ENCODE measurements around the gene NOTCH4. TPM values are rescaled to one million over a fixed set of nuclear protein-coding genes. Genes with fewer than 3 reads are reported as not detected.

NOTCH4 gene
- total and polyA plus RNA-seq, 9 of the 15 experiments (the other 6 are each of a cell fraction or from before 2014, with no cell fraction given): 0.24 to 4.3 (median 1.7) TPM

- peak; percentile 70 for TF ChIP-seq CEBPB (tag; IDR thresholded peaks at IDR 0.05)
- TF ChIP-seq HNRNPUL1 (IDR thresholded peaks at IDR 0.05; ENCODE audit: low read length): no peak
- TF ChIP-seq ZC3H8 (IDR thresholded peaks at IDR 0.05): no peak
- no peak for TF ChIP-seq PHB (CRISPR knock-in tag; IDR thresholded peaks at IDR 0.05)
- TF ChIP-seq ARHGAP35 (IDR thresholded peaks at IDR 0.05; ENCODE audit: partially characterized antibody): no peak
These were observed 77.6 kb downstream of the NOTCH4 start (continued) for GRCh38 chr6:32146287-32146686.

Small RNAs within 50 kb of the gene (microRNA-seq; reads per million reads assigned to microRNA genes)
- 0.91 reads per million, percentile 4 among the genes with 10 or more reads in this experiment for gene MIR6721 (ENCODE audit: borderline microRNAs expressed)
- not detected for gene MIR6833 (ENCODE audit: borderline microRNAs expressed)

Small RNAs within 50 kb of the gene (small RNA-seq; reads per million reads assigned to genes)
- gene AL662884.1 (not detected), gene MIR6833 (not detected)

Other genes starting within 250 kb of the NOTCH4 start
Only the 7 nearest of the 17 such genes appear.
- gene PPT2, start 69.9 kb downstream of the NOTCH4 start, total RNA-seq (2014; rRNA removed): 69.9 and 296 TPM in 2 replicates
- gene PPT2, start 69.9 kb downstream of the NOTCH4 start, total RNA-seq (2014; rRNA removed; fragmentation: Illumina TruSeq; extraction: Trizol): 42.5 and 43.7 TPM in 2 replicates
- gene PPT2, start 69.9 kb downstream of the NOTCH4 start, total RNA-seq (2015; rRNA removed; fragmentation: Illumina TruSeq; extraction: Trizol): 44.1 and 45.6 TPM in 2 replicates
- 83.2 and 83.4 TPM in 2 replicates for gene PPT2, start 69.9 kb downstream of the NOTCH4 start, total RNA-seq (2021)
- gene PPT2, start 69.9 kb downstream of the NOTCH4 start, polyA plus RNA-seq (2011; rRNA removed): 75.8 and 76.6 TPM in 2 replicates
- 92.6 and 98.8 TPM in 2 replicates for gene PPT2, start 69.9 kb downstream of the NOTCH4 start, polyA plus RNA-seq (2014; fragmentation: Illumina TruSeq; extraction: Trizol)
- gene PPT2, start 69.9 kb downstream of the NOTCH4 start, polyA plus RNA-seq (2014; fragmentation: Nextera tagmentation; extraction: Ambion mirVana): 10 to 100 TPM; 27.4 to 41.6 TPM
- 86.4 and 95.1 TPM in 2 replicates for gene PPT2, start 69.9 kb downstream of the NOTCH4 start, polyA plus RNA-seq (2014; rRNA removed)
- 14.2 and 20.9 TPM in 2 replicates for gene EGFL8, start 59.5 kb downstream of the NOTCH4 start, total RNA-seq (2014; rRNA removed)
- 10.0 and 12.1 TPM in 2 replicates for gene EGFL8, start 59.5 kb downstream of the NOTCH4 start, total RNA-seq (2014; rRNA removed; fragmentation: Illumina TruSeq; extraction: Trizol)
- 13.3 and 15.5 TPM in 2 replicates for gene EGFL8, start 59.5 kb downstream of the NOTCH4 start, total RNA-seq (2015; rRNA removed; fragmentation: Illumina TruSeq; extraction: Trizol)
- gene EGFL8, start 59.5 kb downstream of the NOTCH4 start, total RNA-seq (2021): 21.7 and 26.0 TPM in 2 replicates
- gene EGFL8, start 59.5 kb downstream of the NOTCH4 start, polyA plus RNA-seq (2011; rRNA removed): 14.8 and 17.9 TPM in 2 replicates
- 19.1 and 26.3 TPM in 2 replicates for gene EGFL8, start 59.5 kb downstream of the NOTCH4 start, polyA plus RNA-seq (2014; fragmentation: Illumina TruSeq; extraction: Trizol)
- 1 to 10 TPM; 2.2 to 2.8 TPM for gene EGFL8, start 59.5 kb downstream of the NOTCH4 start, polyA plus RNA-seq (2014; fragmentation: Nextera tagmentation; extraction: Ambion mirVana)
- 39.8 and 47.4 TPM in 2 replicates for gene EGFL8, start 59.5 kb downstream of the NOTCH4 start, polyA plus RNA-seq (2014; rRNA removed)
- 69.4 and 115 TPM in 2 replicates for gene AGPAT1, start 48.0 kb downstream of the NOTCH4 start, total RNA-seq (2014; rRNA removed)
- 45.4 and 51.9 TPM in 2 replicates for gene AGPAT1, start 48.0 kb downstream of the NOTCH4 start, total RNA-seq (2014; rRNA removed; fragmentation: Illumina TruSeq; extraction: Trizol)
- gene AGPAT1, start 48.0 kb downstream of the NOTCH4 start, total RNA-seq (2015; rRNA removed; fragmentation: Illumina TruSeq; extraction: Trizol): 53.2 and 54.1 TPM in 2 replicates
- gene AGPAT1, start 48.0 kb downstream of the NOTCH4 start, total RNA-seq (2021): 107 and 109 TPM in 2 replicates
- gene AGPAT1, start 48.0 kb downstream of the NOTCH4 start, polyA plus RNA-seq (2011; rRNA removed): 78.7 and 138 TPM in 2 replicates
- 165 and 176 TPM in 2 replicates for gene AGPAT1, start 48.0 kb downstream of the NOTCH4 start, polyA plus RNA-seq (2014; fragmentation: Illumina TruSeq; extraction: Trizol)
- gene AGPAT1, start 48.0 kb downstream of the NOTCH4 start, polyA plus RNA-seq (2014; fragmentation: Nextera tagmentation; extraction: Ambion mirVana): 10 to 100 TPM; 37.9 to 43.6 TPM
- gene AGPAT1, start 48.0 kb downstream of the NOTCH4 start, polyA plus RNA-seq (2014; rRNA removed): 78.2 and 78.4 TPM in 2 replicates
- gene RNF5, start 45.7 kb downstream of the NOTCH4 start, total RNA-seq (2014; rRNA removed): 129 and 156 TPM in 2 replicates
- gene RNF5, start 45.7 kb downstream of the NOTCH4 start, total RNA-seq (2014; rRNA removed; fragmentation: Illumina TruSeq; extraction: Trizol): 123 and 128 TPM in 2 replicates
- gene RNF5, start 45.7 kb downstream of the NOTCH4 start, total RNA-seq (2015; rRNA removed; fragmentation: Illumina TruSeq; extraction: Trizol): 99.1 and 110 TPM in 2 replicates
- 149 and 154 TPM in 2 replicates for gene RNF5, start 45.7 kb downstream of the NOTCH4 start, total RNA-seq (2021)
- 161 and 163 TPM in 2 replicates for gene RNF5, start 45.7 kb downstream of the NOTCH4 start, polyA plus RNA-seq (2011; rRNA removed)
- 227 and 245 TPM in 2 replicates for gene RNF5, start 45.7 kb downstream of the NOTCH4 start, polyA plus RNA-seq (2014; fragmentation: Illumina TruSeq; extraction: Trizol)
- 10 to 100 TPM; 62.2 to 95.5 TPM for gene RNF5, start 45.7 kb downstream of the NOTCH4 start, polyA plus RNA-seq (2014; fragmentation: Nextera tagmentation; extraction: Ambion mirVana)
- 207 and 223 TPM in 2 replicates for gene RNF5, start 45.7 kb downstream of the NOTCH4 start, polyA plus RNA-seq (2014; rRNA removed)
- gene AGER, start 39.8 kb downstream of the NOTCH4 start, total RNA-seq (2014; rRNA removed): 5.3 and 6.2 TPM in 2 replicates
- gene AGER, start 39.8 kb downstream of the NOTCH4 start, total RNA-seq (2014; rRNA removed; fragmentation: Illumina TruSeq; extraction: Trizol): 2.0 and 2.2 TPM in 2 replicates
- gene AGER, start 39.8 kb downstream of the NOTCH4 start, total RNA-seq (2015; rRNA removed; fragmentation: Illumina TruSeq; extraction: Trizol): 3.0 and 3.6 TPM in 2 replicates
- 7.8 and 11.5 TPM in 2 replicates for gene AGER, start 39.8 kb downstream of the NOTCH4 start, total RNA-seq (2021)
- gene AGER, start 39.8 kb downstream of the NOTCH4 start, polyA plus RNA-seq (2011; rRNA removed): 4.1 and 7.9 TPM in 2 replicates
- gene AGER, start 39.8 kb downstream of the NOTCH4 start, polyA plus RNA-seq (2014; fragmentation: Illumina TruSeq; extraction: Trizol): 5.8 and 8.2 TPM in 2 replicates
- gene AGER, start 39.8 kb downstream of the NOTCH4 start, polyA plus RNA-seq (2014; fragmentation: Nextera tagmentation; extraction: Ambion mirVana): 1 to 10 TPM; 1.2 to 1.8 TPM
- gene AGER, start 39.8 kb downstream of the NOTCH4 start, polyA plus RNA-seq (2014; rRNA removed): 10.9 and 11.1 TPM in 2 replicates
- gene PBX2, start 33.9 kb downstream of the NOTCH4 start, total RNA-seq (2014; rRNA removed): 55.6 and 63.8 TPM in 2 replicates
- gene PBX2, start 33.9 kb downstream of the NOTCH4 start, total RNA-seq (2014; rRNA removed; fragmentation: Illumina TruSeq; extraction: Trizol): 44.0 and 45.1 TPM in 2 replicates
- 60.0 and 62.5 TPM in 2 replicates for gene PBX2, start 33.9 kb downstream of the NOTCH4 start, total RNA-seq (2015; rRNA removed; fragmentation: Illumina TruSeq; extraction: Trizol)
- 106 and 126 TPM in 2 replicates for gene PBX2, start 33.9 kb downstream of the NOTCH4 start, total RNA-seq (2021)
- 123 and 127 TPM in 2 replicates for gene PBX2, start 33.9 kb downstream of the NOTCH4 start, polyA plus RNA-seq (2011; rRNA removed)
- 108 and 119 TPM in 2 replicates for gene PBX2, start 33.9 kb downstream of the NOTCH4 start, polyA plus RNA-seq (2014; fragmentation: Illumina TruSeq; extraction: Trizol)
- gene PBX2, start 33.9 kb downstream of the NOTCH4 start, polyA plus RNA-seq (2014; fragmentation: Nextera tagmentation; extraction: Ambion mirVana): 1 to 10 TPM; 1.9 to 2.8 TPM
- 117 and 134 TPM in 2 replicates for gene PBX2, start 33.9 kb downstream of the NOTCH4 start, polyA plus RNA-seq (2014; rRNA removed)
- 40.5 and 45.0 TPM in 2 replicates for gene GPSM3, start 31.4 kb downstream of the NOTCH4 start, total RNA-seq (2014; rRNA removed)
- 13.5 and 14.0 TPM in 2 replicates for gene GPSM3, start 31.4 kb downstream of the NOTCH4 start, total RNA-seq (2014; rRNA removed; fragmentation: Illumina TruSeq; extraction: Trizol)
- 22.3 and 22.4 TPM in 2 replicates for gene GPSM3, start 31.4 kb downstream of the NOTCH4 start, total RNA-seq (2015; rRNA removed; fragmentation: Illumina TruSeq; extraction: Trizol)
- 37.3 and 42.6 TPM in 2 replicates for gene GPSM3, start 31.4 kb downstream of the NOTCH4 start, total RNA-seq (2021)
- gene GPSM3, start 31.4 kb downstream of the NOTCH4 start, polyA plus RNA-seq (2011; rRNA removed): 24.4 and 51.8 TPM in 2 replicates
- 39.6 and 46.5 TPM in 2 replicates for gene GPSM3, start 31.4 kb downstream of the NOTCH4 start, polyA plus RNA-seq (2014; fragmentation: Illumina TruSeq; extraction: Trizol)
- gene GPSM3, start 31.4 kb downstream of the NOTCH4 start, polyA plus RNA-seq (2014; fragmentation: Nextera tagmentation; extraction: Ambion mirVana): 1 to 10 TPM; 5.3 to 5.7 TPM
- 32.2 and 35.1 TPM in 2 replicates for gene GPSM3, start 31.4 kb downstream of the NOTCH4 start, polyA plus RNA-seq (2014; rRNA removed)

Measured in K562 (cell line).